GM23338 (cell line): ENCODE measurements around the gene CENPP. TPM values are rescaled to one million over a fixed set of nuclear protein-coding genes. Genes with fewer than 3 reads are reported as not detected.

ENCODE experiments used
- ATAC-seq: fragments of 200-7000 bp; cut with Tn5 transposase; 3 replicates; pipeline ENCODE4 v1.9.1; 2020
- DNase-seq: peaks from one replicate; pipeline ENCODE4 v3.0.0-alpha.2; 2015; ENCODE audit warnings: low spot score
- H2AFZ ChIP-seq: fragments of 200-600 bp; sonication (generic); 2 replicates; pipeline ENCODE4 v1.8.0; 2016; ENCODE audit warnings: antibody characterized with exemption, mild to moderate bottlenecking, moderate library complexity
- H3F3A ChIP-seq: fragments of 200-600 bp; sonication (generic); replicated peaks from 2 replicates; pipeline ENCODE4 v1.8.0; 2017; ENCODE audit warnings: antibody characterized with exemption, mixed run types, low read depth
- H3K27ac ChIP-seq: fragments of 200-600 bp; sonication (generic); 2 replicates; pipeline ENCODE4 v1.6.1; 2016; ENCODE audit warnings: low read depth
- H3K27me3 ChIP-seq: fragments of 200-600 bp; sonication (generic); 2 replicates; pipeline ENCODE4 v1.8.0; 2016; ENCODE audit warnings: mild to moderate bottlenecking, mixed run types, moderate library complexity; ENCODE audit not compliant: insufficient read depth
- H3K36me3 ChIP-seq: fragments of 200-600 bp; sonication (generic); 2 replicates; pipeline ENCODE4 v1.8.0; 2016; ENCODE audit warnings: mild to moderate bottlenecking; ENCODE audit not compliant: insufficient read depth
- H3K4me1 ChIP-seq: fragments of 200-600 bp; sonication (generic); 2 replicates; pipeline ENCODE4 v1.8.0; 2016; ENCODE audit warnings: mild to moderate bottlenecking, moderate library complexity; ENCODE audit not compliant: insufficient read depth
- H3K4me2 ChIP-seq: fragments of 200-600 bp; sonication (generic); 2 replicates; pipeline ENCODE4 v1.7.1; 2017; ENCODE audit warnings: mixed run types
- H3K4me3 ChIP-seq: fragments of 200-600 bp; sonication (generic); 2 replicates; pipeline ENCODE4 v1.6.1; 2016; ENCODE audit warnings: mixed run types
- H3K79me2 ChIP-seq: fragments of 200-600 bp; sonication (generic); replicated peaks from 2 replicates; pipeline ENCODE4 v1.8.0; 2017; ENCODE audit warnings: mild to moderate bottlenecking; ENCODE audit not compliant: insufficient read depth
- H3K9me2 ChIP-seq: fragments of 200-600 bp; sonication (generic); 2 replicates; pipeline ENCODE4 v1.8.0; 2017; ENCODE audit not compliant: insufficient read depth
- H4K20me1 ChIP-seq: fragments of 200-600 bp; sonication (generic); replicated peaks from 2 replicates; pipeline ENCODE4 v1.8.0; 2017; ENCODE audit warnings: mild to moderate bottlenecking; ENCODE audit not compliant: insufficient read depth
- H3K27ac Mint-ChIP-seq: 2 replicates; pipeline ENCODE4 v1.8.0; 2020; ENCODE audit warnings: inconsistent platforms, mild to moderate bottlenecking, moderate library complexity, mixed read lengths
- H3K27me3 Mint-ChIP-seq: 3 replicates; pipeline ENCODE4 v1.8.0; 2022; ENCODE audit warnings: low read depth, mild to moderate bottlenecking, moderate library complexity, mixed read lengths, inconsistent platforms; ENCODE audit not compliant: insufficient read depth, poor library complexity
- H3K36me3 Mint-ChIP-seq: 3 replicates; pipeline ENCODE4 v1.8.0; 2021; ENCODE audit warnings: low read depth, mild to moderate bottlenecking, inconsistent platforms, moderate library complexity, mixed read lengths
- H3K4me1 Mint-ChIP-seq: 3 replicates; pipeline ENCODE4 v1.8.0; 2020; ENCODE audit warnings: mild to moderate bottlenecking, inconsistent platforms, mixed read lengths
- H3K4me3 Mint-ChIP-seq: 3 replicates; pipeline ENCODE4 v1.8.0; 2021; ENCODE audit warnings: moderate library complexity, mild to moderate bottlenecking, inconsistent platforms, mixed read lengths
- H3K9me3 Mint-ChIP-seq: 3 replicates; pipeline ENCODE4 v1.8.0; 2020; ENCODE audit warnings: moderate library complexity, mild to moderate bottlenecking, inconsistent platforms, mixed read lengths
- EZH2 ChIP-seq: fragments of 200-600 bp; sonication (generic); IDR thresholded peaks from one replicate; pipeline ENCODE4 v1.8.0; 2017; ENCODE audit warnings: antibody characterized with exemption, mild to moderate bottlenecking, low read depth; ENCODE audit not compliant: unreplicated experiment
- EZH2phosphoT487 ChIP-seq: fragments of 200-600 bp; sonication (generic); IDR thresholded peaks from one replicate; pipeline ENCODE4 v1.8.1; 2018; ENCODE audit warnings: antibody characterized with exemption; ENCODE audit not compliant: unreplicated experiment
- NANOG ChIP-seq: IDR thresholded peaks from 2 replicates; pipeline ENCODE4 v1.6.1; 2016; ENCODE audit warnings: antibody characterized with exemption, borderline replicate concordance
- STAT1 ChIP-seq: IDR thresholded peaks from one replicate; pipeline ENCODE4 v1.6.1; 2016; ENCODE audit warnings: antibody characterized with exemption; ENCODE audit not compliant: unreplicated experiment
- polyA plus RNA-seq: library from polyadenylated mRNA; unstranded; fragments of >200 nt; fragmentation: Nextera tagmentation; extraction: Ambion mirVana; gene quantifications from 2 replicates; pipeline ENCODE4 v1.2.1, GENCODE V29; 2016
- total RNA-seq: library from RNA; depleted of rRNA; stranded (reverse); fragments of >200 nt; shearing (Covaris generic); gene quantifications from 2 replicates; pipeline ENCODE4 v1.2.3, GENCODE V29; 2014
- TF ChIP-seq, protein P1 (sequence below): fragments of 250-450 bp; sonication (Bioruptor Pico); IDR thresholded peaks from 2 replicates; pipeline ENCODE4 v1.5.0; 2020; ENCODE audit warnings: mild to moderate bottlenecking, moderate library complexity
- TF ChIP-seq, protein P2 (sequence below), 2 experiments: fragments of 200-600 bp in 1 of 2; sonication (generic) in 1 of 2; conservative IDR thresholded peaks; 2 replicates each; pipeline versions ENCODE4 v1.5.1 to v1.6.1; 2016 to 2017; ENCODE audit warnings: antibody characterized with exemption in 2 of 2, low read depth in 2 of 2, mild to moderate bottlenecking in 2 of 2, moderate library complexity in 1 of 2

CENPP gene
- total and polyA plus RNA-seq, 2 experiments from 2014 or later, result 11.0 to 12.6 TPM

DNA sequence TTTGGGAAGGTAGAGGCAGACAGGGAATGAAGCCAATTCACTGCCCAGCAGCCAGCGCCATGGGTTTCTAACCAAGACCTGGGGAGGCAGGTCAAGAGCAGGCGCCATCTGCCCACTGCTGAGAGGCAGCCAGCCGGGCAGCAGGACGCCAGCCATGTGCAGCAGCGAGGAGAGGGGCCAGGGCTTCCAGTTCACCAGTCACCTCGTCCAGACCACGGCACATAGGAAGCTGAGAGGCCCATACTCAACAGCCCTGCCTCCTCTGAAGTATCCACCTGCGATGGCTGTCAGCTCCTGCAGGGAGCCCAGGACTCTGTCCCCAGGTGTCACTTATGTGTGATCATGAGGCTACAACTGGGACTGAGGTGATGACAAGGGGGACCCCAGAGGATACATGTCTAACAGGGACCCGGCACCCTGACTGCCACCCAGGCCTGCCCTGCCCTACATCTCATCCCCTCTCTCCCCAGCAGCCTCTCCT, 314.1 kb downstream of the CENPP start (continued):
- TF ChIP-seq, protein P1, sequence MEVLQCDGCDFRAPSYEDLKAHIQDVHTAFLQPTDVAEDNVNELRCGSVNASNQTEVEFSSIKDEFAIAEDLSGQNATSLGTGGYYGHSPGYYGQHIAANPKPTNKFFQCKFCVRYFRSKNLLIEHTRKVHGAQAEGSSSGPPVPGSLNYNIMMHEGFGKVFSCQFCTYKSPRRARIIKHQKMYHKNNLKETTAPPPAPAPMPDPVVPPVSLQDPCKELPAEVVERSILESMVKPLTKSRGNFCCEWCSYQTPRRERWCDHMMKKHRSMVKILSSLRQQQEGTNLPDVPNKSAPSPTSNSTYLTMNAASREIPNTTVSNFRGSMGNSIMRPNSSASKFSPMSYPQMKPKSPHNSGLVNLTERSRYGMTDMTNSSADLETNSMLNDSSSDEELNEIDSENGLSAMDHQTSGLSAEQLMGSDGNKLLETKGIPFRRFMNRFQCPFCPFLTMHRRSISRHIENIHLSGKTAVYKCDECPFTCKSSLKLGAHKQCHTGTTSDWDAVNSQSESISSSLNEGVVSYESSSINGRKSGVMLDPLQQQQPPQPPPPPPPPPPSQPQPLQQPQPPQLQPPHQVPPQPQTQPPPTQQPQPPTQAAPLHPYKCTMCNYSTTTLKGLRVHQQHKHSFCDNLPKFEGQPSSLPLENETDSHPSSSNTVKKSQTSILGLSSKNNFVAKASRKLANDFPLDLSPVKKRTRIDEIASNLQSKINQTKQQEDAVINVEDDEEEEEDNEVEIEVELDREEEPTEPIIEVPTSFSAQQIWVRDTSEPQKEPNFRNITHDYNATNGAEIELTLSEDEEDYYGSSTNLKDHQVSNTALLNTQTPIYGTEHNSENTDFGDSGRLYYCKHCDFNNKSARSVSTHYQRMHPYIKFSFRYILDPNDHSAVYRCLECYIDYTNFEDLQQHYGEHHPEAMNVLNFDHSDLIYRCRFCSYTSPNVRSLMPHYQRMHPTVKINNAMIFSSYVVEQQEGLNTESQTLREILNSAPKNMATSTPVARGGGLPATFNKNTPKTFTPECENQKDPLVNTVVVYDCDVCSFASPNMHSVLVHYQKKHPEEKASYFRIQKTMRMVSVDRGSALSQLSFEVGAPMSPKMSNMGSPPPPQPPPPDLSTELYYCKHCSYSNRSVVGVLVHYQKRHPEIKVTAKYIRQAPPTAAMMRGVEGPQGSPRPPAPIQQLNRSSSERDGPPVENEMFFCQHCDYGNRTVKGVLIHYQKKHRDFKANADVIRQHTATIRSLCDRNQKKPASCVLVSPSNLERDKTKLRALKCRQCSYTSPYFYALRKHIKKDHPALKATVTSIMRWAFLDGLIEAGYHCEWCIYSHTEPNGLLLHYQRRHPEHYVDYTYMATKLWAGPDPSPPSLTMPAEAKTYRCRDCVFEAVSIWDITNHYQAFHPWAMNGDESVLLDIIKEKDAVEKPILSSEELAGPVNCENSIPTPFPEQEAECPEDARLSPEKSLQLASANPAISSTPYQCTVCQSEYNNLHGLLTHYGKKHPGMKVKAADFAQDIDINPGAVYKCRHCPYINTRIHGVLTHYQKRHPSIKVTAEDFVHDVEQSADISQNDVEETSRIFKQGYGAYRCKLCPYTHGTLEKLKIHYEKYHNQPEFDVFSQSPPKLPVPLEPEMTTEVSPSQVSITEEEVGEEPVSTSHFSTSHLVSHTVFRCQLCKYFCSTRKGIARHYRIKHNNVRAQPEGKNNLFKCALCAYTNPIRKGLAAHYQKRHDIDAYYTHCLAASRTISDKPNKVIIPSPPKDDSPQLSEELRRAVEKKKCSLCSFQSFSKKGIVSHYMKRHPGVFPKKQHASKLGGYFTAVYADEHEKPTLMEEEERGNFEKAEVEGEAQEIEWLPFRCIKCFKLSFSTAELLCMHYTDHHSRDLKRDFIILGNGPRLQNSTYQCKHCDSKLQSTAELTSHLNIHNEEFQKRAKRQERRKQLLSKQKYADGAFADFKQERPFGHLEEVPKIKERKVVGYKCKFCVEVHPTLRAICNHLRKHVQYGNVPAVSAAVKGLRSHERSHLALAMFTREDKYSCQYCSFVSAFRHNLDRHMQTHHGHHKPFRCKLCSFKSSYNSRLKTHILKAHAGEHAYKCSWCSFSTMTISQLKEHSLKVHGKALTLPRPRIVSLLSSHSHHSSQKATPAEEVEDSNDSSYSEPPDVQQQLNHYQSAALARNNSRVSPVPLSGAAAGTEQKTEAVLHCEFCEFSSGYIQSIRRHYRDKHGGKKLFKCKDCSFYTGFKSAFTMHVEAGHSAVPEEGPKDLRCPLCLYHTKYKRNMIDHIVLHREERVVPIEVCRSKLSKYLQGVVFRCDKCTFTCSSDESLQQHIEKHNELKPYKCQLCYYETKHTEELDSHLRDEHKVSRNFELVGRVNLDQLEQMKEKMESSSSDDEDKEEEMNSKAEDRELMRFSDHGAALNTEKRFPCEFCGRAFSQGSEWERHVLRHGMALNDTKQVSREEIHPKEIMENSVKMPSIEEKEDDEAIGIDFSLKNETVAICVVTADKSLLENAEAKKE (CRISPR knock-in tag), result no peak
- no peak for TF ChIP-seq STAT1
- TF ChIP-seq NANOG, result no peak

DNA sequence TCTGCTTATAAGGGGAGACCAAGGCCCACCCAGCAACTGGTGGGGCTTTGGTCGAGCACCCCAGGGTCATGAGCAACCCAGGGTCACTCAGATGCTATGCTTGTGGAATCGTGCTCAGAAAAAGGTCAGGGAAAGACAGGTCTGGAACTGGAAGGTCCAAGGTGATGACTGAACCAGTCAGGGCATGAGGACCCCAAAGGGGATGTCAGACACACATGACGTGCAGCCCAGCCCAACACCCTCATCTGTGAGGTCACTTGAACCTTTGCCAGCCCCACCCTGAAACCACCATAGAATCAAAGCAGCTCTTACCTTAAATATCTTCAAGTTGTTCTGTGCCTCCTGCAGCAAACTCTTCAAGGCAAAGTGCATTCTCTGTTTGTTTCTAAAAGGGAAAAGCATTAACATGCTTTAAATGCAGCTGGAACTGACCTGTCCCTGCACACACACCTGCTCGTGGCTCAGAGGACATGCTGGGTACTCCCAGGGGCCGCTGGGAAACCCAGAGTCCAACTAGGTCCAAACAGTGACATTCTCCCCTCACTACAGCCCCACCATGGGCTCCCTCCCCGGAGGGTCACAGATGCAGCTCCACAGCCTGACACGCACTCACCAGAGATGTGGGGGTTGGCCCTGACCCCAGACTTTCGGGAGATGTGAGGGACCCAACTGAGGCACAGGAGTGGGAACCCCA, 314.8 kb downstream of the CENPP start:
- no peaks in the 10 kb centered on the region; the same call in 2 of the 3 replicates for H3K4me1 Mint-ChIP-seq
- no peak for DNase-seq
- Histone ChIP-seq H3K27ac (no peak overlapping the region), H3F3A (no peaks in the 10 kb centered on the region), H3K36me3 (peaks cover 3% of the 10 kb centered on the region; the same call in 1 of the 2 replicates), H2AFZ (no peak overlapping the region), H3K4me2 (no peak overlapping the region), H3K4me1 (no peaks in the 10 kb centered on the region), H3K27me3 (no peaks in the 10 kb centered on the region), H3K9me2 (no peaks in the 10 kb centered on the region), H3K4me3 (no peak overlapping the region), H3K79me2 (no peaks in the 10 kb centered on the region), H4K20me1 (peaks cover 8% of the 10 kb centered on the region)
- no peak overlapping the region for H3K4me3 Mint-ChIP-seq
- H3K36me3 Mint-ChIP-seq, result peaks cover 41% of the 10 kb centered on the region
- H3K9me3 Mint-ChIP-seq, result no peaks in the 10 kb centered on the region
- H3K27me3 Mint-ChIP-seq, result peaks cover 5% of the 10 kb centered on the region
- no peak for ATAC-seq
- no peak overlapping the region for H3K27ac Mint-ChIP-seq
- TF ChIP-seq, protein P1 (CRISPR knock-in tag), result no peak
- TF ChIP-seq NANOG (no peak), STAT1 (no peak), EZH2phosphoT487 (no peak), EZH2 (no peak)
- TF ChIP-seq, protein P2, sequence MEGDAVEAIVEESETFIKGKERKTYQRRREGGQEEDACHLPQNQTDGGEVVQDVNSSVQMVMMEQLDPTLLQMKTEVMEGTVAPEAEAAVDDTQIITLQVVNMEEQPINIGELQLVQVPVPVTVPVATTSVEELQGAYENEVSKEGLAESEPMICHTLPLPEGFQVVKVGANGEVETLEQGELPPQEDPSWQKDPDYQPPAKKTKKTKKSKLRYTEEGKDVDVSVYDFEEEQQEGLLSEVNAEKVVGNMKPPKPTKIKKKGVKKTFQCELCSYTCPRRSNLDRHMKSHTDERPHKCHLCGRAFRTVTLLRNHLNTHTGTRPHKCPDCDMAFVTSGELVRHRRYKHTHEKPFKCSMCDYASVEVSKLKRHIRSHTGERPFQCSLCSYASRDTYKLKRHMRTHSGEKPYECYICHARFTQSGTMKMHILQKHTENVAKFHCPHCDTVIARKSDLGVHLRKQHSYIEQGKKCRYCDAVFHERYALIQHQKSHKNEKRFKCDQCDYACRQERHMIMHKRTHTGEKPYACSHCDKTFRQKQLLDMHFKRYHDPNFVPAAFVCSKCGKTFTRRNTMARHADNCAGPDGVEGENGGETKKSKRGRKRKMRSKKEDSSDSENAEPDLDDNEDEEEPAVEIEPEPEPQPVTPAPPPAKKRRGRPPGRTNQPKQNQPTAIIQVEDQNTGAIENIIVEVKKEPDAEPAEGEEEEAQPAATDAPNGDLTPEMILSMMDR (conservative IDR thresholded peaks at IDR 0.05; ENCODE audit: low read depth in 2 of 2), result no peak
